Measurements from ENCODE around the gene KRT3.
"Not testable (repeated sequence)": the region's sequence is repeated elsewhere in the genome, so short reads cannot be mapped to it uniquely, and the experiment has no call there.

KRT3 gene

GRCh38 chr12:52756281-52756960 lies 39.5 kb downstream of the KRT3 start:
- DNase-seq = no peak

GRCh38 chr12:52755533-52755932 lies 40.4 kb downstream of the KRT3 start:
- DNase-seq = no peak

- no peak for DNase-seq
These were observed 41.8 kb downstream of the KRT3 start for GRCh38 chr12:52754135-52754534.

GRCh38 chr12:52753283-52753682 lies 42.6 kb downstream of the KRT3 start:
- no peak for DNase-seq

GRCh38 chr12:52752516-52752915 lies 43.4 kb downstream of the KRT3 start:
- no peak for DNase-seq

GRCh38 chr12:52751795-52752194 lies 44.1 kb downstream of the KRT3 start:
- no peak for DNase-seq

- not testable (repeated sequence) for DNase-seq
These were observed 45.4 kb downstream of the KRT3 start for GRCh38 chr12:52750532-52750931.

GRCh38 chr12:52749827-52750226 lies 46.1 kb downstream of the KRT3 start:
- no peak for DNase-seq

- no peak for DNase-seq
These were observed 47.3 kb downstream of the KRT3 start for GRCh38 chr12:52748578-52748977.

- no peak for DNase-seq
These were observed 50.4 kb downstream of the KRT3 start for GRCh38 chr12:52745554-52745953.

GRCh38 chr12:52744493-52745156 lies 51.3 kb downstream of the KRT3 start:
- DNase-seq = no peak

GRCh38 chr12:52742822-52743457 lies 53.0 kb downstream of the KRT3 start:
- DNase-seq = no peak

- no peak for DNase-seq
These were observed 53.7 kb downstream of the KRT3 start for GRCh38 chr12:52742196-52742580.

- no peak for DNase-seq
These were observed 54.3 kb downstream of the KRT3 start for GRCh38 chr12:52741375-52742195.

- peak; percentile 56 for DNase-seq
These were observed 55.3 kb downstream of the KRT3 start for GRCh38 chr12:52740584-52740983.

GRCh38 chr12:52739963-52740362 lies 56.0 kb downstream of the KRT3 start:
- DNase-seq = peak; percentile 6
